NCI-H1694 (cell line): Measurements from ENCODE around the gene COL28A1.
"Not testable (repeated sequence)": the region's sequence is repeated elsewhere in the genome, so short reads cannot be mapped to it uniquely, and the experiment has no call there.

Source experiments
- DNase-seq: peaks from one replicate; lab custom pipeline; 2025; lab: John Stamatoyannopoulos, UW

Gene COL28A1

DNA sequence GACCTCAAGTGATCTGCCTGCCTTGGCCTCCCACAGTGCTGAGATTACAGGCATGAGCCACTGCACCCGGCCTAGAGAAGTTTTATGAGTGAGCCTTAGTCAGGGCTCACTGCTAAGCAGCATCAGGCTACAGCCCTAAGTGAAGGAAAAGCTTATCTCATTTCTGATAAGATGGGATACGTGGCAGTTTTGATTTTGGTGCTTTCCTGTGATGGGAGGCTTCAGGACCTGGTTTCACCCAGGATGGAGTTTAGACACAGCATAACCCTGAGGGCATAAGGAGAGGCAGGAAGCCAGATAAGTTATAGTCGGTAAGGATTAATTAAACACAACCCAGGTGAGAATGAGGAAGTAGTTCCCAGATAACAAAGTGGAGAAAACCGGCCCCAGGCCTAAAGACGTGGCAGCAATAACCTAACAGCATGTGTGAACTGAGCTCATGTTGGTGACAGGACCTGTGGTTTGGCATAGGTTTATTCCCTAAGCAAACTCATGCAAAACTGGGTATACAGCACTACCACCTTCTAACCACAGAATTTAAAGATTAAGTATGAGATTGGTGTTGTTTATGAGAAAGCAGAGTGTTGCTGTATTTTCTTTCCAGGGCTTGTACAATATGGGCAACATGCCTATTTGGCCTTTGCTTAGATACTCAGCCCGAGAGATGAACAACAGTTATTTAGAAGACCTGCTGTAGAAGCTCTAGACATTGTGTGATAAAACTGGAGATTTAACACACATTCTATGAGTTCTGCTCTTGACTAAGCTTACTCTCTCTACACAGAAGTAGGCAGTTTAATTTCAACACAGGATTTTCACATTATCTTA is 119.4 kb downstream of the COL28A1 start:
- no peak for DNase-seq

DNA sequence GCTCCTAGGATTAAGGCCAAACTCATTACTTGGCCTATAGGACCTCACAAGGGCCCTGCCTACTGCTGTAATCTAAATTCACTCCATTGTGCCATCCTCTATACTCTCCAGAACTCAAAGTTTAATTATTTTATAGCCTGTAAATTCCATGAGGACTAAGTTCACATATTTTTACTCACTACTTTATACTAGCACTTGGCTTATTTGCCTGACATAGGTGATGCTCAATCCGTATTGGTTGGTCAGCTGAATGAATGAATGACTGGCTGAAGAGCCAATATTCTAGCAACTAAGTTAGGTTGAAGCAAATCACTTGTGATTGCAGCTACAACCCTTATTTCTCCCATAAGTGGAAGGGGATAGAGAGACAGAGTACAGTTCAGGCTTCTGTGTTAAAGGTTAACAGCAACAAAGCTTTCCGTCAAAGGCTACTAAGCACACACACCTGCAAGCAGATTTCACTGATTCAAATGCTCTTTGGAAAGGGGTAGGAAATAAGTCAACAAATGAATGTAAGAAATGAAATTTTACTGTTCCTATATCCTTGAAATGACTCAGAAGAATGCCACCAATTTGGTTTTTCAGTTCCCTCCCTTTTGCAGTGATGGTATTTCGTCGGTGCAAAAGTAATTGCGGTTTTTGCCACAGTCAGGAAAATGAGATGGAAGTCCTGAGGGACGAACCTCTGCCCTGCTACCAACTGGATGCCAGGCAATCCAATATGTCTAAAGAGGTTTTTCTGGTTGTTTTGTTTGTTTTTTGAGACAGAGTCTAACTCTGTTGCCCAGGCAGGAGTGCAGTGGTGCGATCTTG is 120.7 kb downstream of the COL28A1 start:
- DNase-seq = no peak

DNA sequence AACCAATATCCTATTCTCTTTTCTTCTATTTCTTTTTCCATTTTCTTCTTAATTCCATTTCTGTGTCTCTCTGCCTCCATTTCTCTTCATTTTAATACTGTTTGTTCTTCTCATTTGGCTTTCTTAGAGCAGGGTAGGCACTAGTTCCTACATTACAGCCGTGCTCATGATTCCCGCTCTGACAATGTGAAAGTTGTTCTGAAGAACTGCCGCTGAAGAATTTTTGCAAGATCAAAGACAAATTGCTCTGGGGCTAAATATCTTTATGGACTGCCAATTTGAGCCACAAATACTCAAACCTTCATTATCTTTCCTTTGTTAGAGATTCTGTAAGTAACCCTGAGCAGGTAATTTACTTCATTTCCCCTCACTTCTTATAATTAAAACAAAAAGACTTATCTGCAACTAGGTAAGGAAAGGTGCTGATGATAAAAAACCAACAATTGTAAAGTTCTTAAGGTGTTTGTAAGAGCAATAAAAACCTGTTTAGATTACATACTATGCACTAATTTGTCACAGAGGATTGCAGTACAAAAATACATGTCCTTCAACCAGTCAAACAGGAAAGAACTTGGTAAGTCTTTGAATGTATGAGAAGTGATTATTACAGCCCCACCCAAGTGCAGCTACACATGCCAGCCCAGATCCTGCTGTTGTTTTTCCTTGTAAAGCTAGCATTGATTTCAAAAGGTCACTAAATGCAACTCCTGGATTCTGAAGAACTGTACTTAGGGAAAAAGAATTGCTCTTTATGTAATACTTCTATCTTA is 127.5 kb downstream of the COL28A1 start:
- DNase-seq = no peak

DNA sequence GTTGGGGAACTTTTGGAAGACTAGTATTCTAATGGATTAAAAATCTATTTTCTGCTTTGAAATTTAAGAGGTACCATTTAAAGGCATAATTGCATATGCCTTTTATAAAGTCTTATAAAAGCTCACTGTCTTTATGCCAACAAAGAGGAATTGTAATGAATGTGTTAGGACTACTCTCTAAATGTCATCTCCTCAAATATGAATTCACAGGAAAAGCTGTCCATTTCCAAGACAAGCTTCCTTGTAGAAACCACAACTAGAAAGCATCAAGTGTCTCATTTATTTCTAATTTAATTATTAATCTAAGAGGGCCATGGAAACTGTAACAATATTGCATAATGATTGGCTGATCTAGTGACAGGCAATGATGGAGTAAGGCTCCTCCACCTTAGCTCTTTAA is 130.2 kb downstream of the COL28A1 start:
- DNase-seq = no peak

DNA sequence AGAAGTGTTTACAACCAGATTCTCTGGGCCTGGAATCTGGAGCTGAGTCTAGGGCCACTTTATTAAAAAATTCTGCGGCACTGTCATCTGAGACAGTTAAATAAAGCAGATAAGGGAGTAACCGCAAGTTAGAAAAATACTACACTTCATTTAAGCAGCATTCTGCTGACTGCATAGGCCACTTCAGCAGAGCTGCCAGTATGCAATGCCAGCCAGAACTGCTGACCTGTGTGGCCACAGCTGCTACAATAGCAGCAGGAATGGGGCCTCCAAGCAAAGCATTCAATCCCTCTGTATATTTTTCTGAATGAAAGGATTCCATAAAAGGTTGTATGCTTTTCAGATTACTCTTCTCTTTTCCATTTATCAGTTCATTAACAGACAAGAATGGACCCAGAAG is 136.0 kb downstream of the COL28A1 start:
- no peak for DNase-seq

DNA sequence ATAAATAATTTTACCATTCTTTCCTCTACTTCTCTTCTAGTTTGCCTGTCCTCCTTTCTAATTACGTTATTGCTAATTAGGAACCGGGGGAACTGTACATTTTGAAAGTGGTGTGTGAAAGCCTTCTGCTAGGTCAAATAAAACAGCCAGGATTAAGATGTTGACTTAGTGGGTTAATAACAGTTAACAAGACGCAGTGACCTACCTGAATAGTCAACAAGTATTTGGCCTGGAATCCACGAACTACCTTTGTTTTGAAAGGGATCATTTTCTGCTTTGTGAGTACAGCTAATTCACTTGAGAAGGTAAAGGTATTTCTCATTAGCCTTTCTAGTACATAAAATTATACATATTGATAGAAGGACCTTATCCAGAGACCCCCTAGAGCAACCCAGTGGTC is 139.9 kb downstream of the COL28A1 start:
- DNase-seq = no peak

DNA sequence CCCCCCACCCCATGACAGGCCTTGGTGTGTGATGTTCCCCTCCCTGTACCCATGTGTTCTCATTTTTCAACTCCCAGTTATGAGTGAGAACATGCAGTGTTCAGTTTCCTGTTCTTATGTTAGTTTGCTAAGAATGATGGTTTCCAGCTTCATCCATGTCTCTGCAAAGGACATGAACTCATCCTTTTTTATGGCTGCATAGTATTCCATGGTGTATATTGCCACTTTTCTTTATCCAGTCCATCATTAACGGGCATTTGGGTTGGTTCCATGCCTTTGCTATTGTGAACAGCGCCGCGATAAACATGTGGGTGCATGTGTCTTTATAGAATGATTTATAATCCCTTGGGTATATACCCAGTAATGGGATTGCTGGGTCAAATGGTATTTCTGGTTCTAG is 147.5 kb downstream of the COL28A1 start:
- not testable (repeated sequence) for DNase-seq

DNA sequence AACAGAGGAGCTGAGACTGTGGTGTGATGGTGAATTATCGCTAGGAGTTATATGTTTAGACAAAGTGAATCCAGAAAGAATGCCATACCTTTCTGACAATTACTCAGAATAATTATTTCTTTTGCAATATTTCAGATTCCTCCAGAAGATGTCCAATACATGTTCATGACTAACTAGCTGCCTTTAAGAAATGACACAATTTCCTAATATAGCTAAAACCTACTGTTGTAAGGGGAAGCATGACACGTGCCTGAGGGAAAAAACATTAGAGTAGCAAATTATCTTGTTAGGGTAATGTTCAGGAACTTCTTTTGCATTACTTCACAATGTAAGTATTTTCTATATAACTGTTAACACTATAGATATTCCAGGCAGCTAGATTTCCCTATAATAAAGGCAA is 150.3 kb downstream of the COL28A1 start:
- no peak for DNase-seq

DNA sequence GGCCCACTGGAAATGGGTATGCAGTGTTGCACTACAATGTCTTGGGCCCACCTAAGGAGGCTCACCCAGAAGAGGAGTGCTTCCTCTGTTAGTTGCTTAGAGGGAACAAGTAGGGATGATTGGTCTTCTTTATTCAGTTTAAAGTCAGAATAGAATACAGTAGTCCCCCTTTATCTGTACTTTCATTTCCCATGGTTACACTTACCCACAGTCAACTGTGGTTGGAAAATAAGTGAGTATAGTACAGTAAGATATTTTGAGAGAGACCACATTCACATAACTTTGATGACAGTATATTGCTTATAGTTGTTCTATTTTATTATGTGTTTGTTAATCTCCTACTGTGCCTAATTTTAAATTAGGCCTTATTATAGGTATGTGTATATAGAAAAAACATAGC is 151.4 kb downstream of the COL28A1 start:
- no peak for DNase-seq

DNA sequence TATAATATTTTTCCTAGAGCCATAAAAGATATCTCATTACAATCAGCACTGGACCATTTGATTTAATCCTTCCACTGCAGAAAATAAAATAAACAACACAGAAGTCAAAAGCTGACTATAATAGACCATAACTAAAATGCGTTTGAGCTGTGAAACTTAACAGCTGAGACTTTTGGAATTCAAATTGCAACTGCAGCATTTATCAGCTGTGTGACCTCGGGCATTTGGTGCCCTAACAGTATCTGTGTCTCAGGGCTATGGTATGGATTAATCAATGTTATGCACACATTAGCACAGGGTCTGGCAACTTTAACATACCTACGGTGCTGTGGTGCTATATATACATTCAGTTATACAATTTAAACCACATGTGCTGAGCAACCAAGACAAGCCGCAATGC is 160.1 kb downstream of the COL28A1 start:
- DNase-seq = no peak

DNA sequence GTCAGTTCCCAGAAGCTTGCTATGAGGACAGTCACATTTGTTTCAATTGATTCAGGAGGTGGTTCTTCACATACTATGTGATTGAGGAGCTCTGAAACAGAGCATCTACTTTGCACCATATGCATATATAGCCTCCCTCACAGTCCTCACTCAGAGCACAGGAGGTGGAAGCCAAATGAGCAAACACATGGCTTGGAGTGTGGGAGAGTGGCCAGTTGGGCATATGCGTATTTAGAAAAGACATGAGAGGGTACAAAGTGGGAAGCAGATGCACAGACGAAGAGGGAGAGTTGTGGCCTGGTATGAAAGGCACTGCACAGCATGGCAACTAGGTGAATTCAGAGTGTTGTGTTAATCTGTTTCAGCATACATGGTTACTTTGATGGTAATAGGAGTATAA is 165.6 kb downstream of the COL28A1 start:
- DNase-seq = no peak

DNA sequence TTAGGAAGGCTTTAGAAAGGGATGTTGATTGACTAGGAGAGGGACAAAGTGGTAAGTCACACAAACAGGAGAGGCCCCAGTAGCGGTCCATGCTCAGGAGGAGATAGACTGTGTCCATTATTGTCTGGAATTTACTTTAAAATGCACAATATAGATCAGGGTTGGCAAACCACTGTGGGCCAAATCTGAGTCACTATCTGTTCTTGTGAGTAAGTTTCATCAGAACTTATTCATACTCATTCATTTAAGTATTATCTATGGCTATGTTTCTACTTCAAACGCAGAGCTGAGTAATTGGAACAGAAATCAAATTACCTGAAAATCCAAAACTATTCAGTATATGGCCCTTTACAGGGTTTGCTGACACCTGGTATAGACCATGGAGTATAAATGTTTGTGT is 166.5 kb downstream of the COL28A1 start:
- no peak for DNase-seq

DNA sequence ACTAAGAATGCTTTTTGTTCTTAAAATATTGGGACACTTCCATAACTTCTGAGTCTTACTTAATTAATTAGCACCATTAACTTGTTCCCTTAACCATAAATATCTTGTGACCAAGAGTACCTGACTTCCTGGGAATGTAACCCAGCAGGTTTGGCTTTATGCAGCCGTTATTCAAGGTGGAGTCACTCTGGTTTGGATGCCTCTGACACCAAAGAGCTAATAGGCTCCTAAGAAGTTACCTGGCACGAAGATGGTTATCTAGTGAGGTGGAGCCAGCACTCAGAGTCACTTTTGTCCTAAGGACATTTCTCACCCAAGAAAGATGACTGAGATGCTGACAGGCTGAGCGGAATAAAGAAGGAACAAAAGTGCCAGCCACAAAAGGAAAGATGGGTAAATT is 181.0 kb downstream of the COL28A1 start:
- DNase-seq = no peak

DNA sequence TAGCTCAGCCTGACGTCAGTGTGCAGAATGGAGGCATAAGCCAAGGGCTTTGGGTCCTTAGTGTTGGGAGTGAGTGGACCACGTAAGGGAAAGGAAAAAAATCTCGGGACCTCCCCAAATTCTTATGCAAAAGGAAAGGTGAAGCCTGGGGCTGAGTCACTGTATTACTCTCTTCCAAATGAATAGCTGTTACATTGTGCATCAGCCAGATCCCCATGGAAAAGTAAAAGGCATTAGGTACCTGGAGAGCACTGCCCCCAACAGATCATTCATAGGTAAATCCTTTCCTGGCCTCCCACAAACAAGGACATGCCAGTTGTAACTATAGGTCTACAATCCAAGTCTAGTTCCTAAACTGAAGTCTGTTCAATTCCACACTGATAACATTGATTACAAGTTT is 182.8 kb downstream of the COL28A1 start:
- no peak for DNase-seq

DNA sequence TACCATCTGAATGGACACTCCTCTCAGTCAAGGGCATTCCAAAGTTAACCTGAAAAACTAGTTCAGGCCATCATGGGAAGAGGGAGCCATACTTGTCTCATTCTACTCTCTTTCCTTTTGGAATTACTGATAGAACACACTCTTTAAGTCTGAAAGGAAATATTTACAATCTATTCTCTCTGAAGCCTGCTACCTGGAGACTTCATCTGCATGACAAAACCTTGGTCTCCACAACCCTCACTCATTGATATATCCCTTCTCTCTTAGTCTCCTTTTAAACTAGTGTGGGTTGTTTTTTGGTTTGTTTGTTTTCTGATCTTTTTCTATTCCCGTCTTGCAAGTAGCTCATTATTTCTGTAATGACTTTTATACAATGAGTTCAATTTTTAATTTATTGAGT is 183.8 kb downstream of the COL28A1 start:
- DNase-seq = no peak

DNA sequence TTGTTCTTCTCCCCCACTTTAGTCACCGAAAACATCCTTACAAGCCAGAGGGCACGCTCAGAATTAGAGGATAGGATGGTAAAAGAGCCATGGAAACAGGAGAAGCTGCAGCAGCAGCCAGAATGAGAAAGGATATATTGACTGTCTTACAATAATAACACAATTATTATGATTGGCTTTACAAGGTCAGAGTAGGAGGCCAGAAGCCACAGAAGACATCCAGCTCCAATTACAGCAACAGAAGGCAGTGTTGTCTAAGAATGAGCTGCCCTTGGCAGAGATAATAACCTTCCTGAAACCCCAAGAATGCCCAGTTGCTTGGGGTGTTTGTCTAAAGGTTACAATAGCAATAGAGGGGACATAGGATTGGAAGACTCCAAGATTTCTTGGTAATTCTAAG is 184.5 kb downstream of the COL28A1 start:
- DNase-seq = no peak

DNA sequence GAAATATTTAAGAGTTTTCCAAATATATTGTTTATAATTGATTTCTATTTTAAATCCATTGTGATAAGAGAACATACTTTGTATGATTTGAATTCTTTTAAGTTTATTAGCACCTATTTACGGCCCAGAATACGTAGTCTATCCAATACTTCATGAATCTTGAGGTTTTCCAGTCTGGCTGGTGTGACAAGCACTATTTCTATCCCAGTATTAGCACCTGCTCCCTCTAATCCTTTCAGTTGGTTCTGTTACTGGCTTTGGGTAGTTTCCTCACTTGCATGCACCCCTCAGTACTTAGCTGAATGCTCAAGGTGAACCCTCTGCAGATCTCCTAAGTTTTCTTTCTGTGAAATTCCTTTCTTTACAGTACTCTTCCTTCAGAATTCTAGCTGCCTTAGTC is 186.5 kb downstream of the COL28A1 start:
- no peak for DNase-seq

DNA sequence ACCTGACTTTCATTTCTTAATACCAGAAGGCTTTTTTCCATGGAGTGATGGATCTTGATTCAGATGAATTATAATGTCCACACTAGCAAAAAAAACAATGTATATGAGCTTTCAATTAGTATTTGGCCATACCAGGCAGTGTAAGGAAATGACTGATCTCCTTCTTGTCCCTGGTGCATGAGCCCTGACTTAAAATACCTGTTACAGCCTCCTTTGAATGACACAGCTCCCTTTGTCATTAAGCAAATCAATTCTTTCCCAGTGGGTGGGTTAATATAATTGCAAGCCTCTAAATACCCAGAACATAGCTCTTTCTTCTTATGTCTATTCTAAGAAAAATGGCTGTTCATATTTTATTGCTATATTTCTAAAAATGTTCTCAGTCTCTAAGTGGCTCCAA is 188.6 kb downstream of the COL28A1 start:
- DNase-seq = no peak

DNA sequence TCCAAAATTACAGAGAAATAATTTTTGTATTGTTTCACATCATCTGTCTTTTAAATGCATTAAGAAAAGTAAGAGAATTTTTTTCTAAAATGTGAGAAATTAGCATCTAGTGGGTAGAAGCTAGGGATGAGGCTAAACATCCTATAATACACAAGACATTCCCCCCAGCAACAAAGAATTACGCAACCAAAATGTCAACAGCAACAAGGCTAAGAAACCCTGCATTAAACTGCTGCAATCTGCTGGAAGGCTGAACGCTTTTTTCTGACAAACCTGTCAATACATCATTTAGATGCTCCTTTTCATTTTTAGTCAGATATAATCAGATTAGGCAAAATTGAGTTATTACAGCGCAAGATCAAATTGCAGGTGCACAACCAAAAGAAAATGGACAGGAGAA is 191.1 kb downstream of the COL28A1 start:
- no peak for DNase-seq

DNA sequence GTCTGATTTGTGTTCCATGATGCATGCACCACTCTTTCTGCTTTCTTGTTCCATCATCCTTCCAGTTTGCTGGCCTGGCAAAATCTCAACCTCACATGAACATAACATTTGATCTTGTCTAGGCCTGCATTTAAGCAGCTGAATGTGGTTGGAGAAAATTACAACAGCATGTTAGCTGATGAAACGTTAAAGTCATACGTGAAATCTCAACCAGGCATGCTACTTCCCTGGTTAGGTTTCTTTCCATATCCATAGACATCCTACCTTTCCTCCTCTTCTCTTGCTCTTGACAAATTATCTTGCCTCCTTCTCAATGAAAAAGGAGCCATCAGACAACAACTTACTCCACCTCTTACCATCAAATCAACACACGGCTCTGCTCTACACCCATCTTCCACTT is 199.8 kb downstream of the COL28A1 start:
- DNase-seq = no peak

DNA sequence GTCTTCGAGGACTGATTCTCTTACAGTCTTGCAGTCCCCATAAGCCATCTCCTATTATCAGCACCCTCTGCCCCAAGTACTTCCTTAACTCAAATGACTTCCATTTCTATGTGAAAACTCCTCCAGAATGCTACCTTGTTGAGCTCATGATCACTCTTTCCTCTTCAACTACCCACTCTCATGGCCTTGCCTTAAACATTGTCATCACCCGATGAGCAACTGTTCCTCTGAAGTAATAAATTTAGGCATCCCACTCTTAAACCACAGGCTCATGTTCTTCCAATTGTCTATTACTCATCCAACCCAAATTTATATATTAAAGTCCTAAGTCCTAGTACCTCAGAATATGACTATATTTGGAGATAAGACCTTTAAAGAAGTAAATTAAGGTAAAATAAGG is 200.5 kb downstream of the COL28A1 start:
- no peak for DNase-seq

DNA sequence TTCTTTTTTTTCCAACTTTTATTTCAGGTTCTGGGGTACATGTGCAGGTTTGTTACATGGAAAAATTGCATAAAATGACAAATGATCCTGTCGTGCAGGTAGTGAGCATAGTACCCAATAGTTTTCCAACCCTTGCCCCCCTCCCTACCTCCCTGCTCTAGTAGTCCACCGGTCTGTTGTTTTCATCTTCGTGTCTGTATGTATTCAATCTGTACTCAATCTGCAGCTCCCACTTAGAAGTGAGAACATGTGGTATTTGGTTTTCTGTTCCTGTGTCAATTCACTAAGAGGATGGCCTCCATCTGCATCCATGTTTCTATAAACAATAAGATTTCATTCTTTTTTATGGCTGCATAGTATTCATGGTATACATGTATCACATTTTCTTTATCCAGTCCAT is 202.1 kb downstream of the COL28A1 start:
- no peak for DNase-seq

DNA sequence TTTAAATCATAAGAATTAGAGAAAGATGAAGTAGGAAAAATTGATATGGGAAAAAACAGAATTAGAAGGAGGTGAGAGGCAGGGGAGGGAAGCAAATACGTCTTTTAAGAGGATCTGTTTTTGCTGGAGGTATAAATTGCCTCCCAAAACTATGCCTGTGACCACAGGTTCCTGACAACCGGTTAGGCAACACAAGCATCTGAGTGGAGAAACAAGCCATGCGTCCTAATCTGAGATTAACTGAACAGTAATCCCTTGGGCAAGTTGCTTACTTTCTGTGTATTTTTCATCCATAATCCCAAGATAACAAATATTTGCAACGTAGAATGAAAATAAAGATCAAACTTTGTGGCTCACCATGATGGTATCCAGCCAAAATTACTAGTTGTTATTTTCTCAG is 204.2 kb downstream of the COL28A1 start:
- DNase-seq = no peak
